Measurements from ENCODE around the gene ENTPD1.
"Not testable (repeated sequence)": the region's sequence is repeated elsewhere in the genome, so short reads cannot be mapped to it uniquely, and the experiment has no call there.

Gene ENTPD1

GRCh38 chr10:95880704-95881103 is 124.7 kb downstream of the ENTPD1 start:
- H3K36me3 Mint-ChIP-seq: peaks cover 10% of the 10 kb centered on the region
- H3K9me3 Mint-ChIP-seq: no peaks in the 10 kb centered on the region
- H3K27me3 Mint-ChIP-seq: no peaks in the 10 kb centered on the region
- no peak overlapping the region for H3K27ac Mint-ChIP-seq
- H3K4me1 Mint-ChIP-seq: no peaks in the 10 kb centered on the region
- no peak overlapping the region for H3K4me3 Mint-ChIP-seq

- Mint-ChIP-seq H3K9me3 (no peaks in the 10 kb centered on the region), H3K36me3 (peaks cover 8% of the 10 kb centered on the region), H3K27me3 (no peaks in the 10 kb centered on the region), H3K27ac (no peak overlapping the region), H3K4me3 (no peak overlapping the region), H3K4me1 (no peaks in the 10 kb centered on the region)
These were observed 125.4 kb downstream of the ENTPD1 start for GRCh38 chr10:95881316-95881715.

GRCh38 chr10:95889830-95890229 is 133.9 kb downstream of the ENTPD1 start:
- no peak overlapping the region for H3K4me3 Mint-ChIP-seq
- H3K4me1 Mint-ChIP-seq: no peaks in the 10 kb centered on the region
- H3K27me3 Mint-ChIP-seq: no peaks in the 10 kb centered on the region
- H3K9me3 Mint-ChIP-seq: no peaks in the 10 kb centered on the region
- H3K27ac Mint-ChIP-seq: no peak overlapping the region
- H3K36me3 Mint-ChIP-seq: peaks cover 27% of the 10 kb centered on the region

GRCh38 chr10:95896071-95896850 is 140.3 kb downstream of the ENTPD1 start:
- Mint-ChIP-seq H3K4me3 (no peak overlapping the region), H3K27ac (no peak overlapping the region), H3K9me3 (no peaks in the 10 kb centered on the region), H3K36me3 (peaks cover 43% of the 10 kb centered on the region), H3K4me1 (no peaks in the 10 kb centered on the region), H3K27me3 (no peaks in the 10 kb centered on the region)

- H3K36me3 Mint-ChIP-seq, H3K9me3 Mint-ChIP-seq, H3K27me3 Mint-ChIP-seq: not testable (repeated sequence)
- Mint-ChIP-seq H3K27ac (peak overlapping the region; percentile 69), H3K4me3 (peak overlapping the region; percentile 55), H3K4me1 (peaks cover 20% of the 10 kb centered on the region)
These were observed 150.1 kb downstream of the ENTPD1 start for GRCh38 chr10:95905897-95906580.

GRCh38 chr10:95906677-95907455 is 150.9 kb downstream of the ENTPD1 start:
- Mint-ChIP-seq H3K4me1 (peaks cover 20% of the 10 kb centered on the region), H3K27me3 (no peaks in the 10 kb centered on the region), H3K36me3 (peaks cover 10% of the 10 kb centered on the region), H3K4me3 (peak overlapping the region; percentile 95), H3K27ac (peak overlapping the region; percentile 67), H3K9me3 (no peaks in the 10 kb centered on the region)

- Mint-ChIP-seq H3K4me1 (peaks cover 20% of the 10 kb centered on the region), H3K27ac (peak within 1 kb of the TSS; percentile 96), H3K9me3 (no peaks in the 10 kb centered on the region), H3K4me3 (peak within 1 kb of the TSS; percentile 95), H3K36me3 (peaks cover 8% of the 10 kb centered on the region), H3K27me3 (no peaks in the 10 kb centered on the region)
These were observed 151.7 kb downstream of the ENTPD1 start, which contains the start of gene CC2D2B for GRCh38 chr10:95907456-95908253. CC2D2B (plus strand) TSS chr10:95907975; CDS start chr10:95911324, 3,349 bp downstream.

GRCh38 chr10:95908450-95908849 is 152.5 kb downstream of the ENTPD1 start:
- no peak overlapping the region for H3K27ac Mint-ChIP-seq
- peaks cover 20% of the 10 kb centered on the region for H3K4me1 Mint-ChIP-seq
- H3K9me3 Mint-ChIP-seq: no peaks in the 10 kb centered on the region
- no peaks in the 10 kb centered on the region for H3K27me3 Mint-ChIP-seq
- peaks cover 2% of the 10 kb centered on the region for H3K36me3 Mint-ChIP-seq
- peak overlapping the region; percentile 95 for H3K4me3 Mint-ChIP-seq

GRCh38 chr10:95909561-95909960 is 153.6 kb downstream of the ENTPD1 start:
- Mint-ChIP-seq H3K36me3 (peaks cover 2% of the 10 kb centered on the region), H3K27me3 (peaks cover under 1% of the 10 kb centered on the region), H3K9me3 (no peaks in the 10 kb centered on the region), H3K4me3 (no peak overlapping the region), H3K4me1 (peaks cover 20% of the 10 kb centered on the region), H3K27ac (no peak overlapping the region)

GRCh38 chr10:95916039-95916438 is 160.1 kb downstream of the ENTPD1 start:
- not testable (repeated sequence) for H3K4me1 Mint-ChIP-seq, H3K27ac Mint-ChIP-seq, H3K36me3 Mint-ChIP-seq, H3K9me3 Mint-ChIP-seq, H3K4me3 Mint-ChIP-seq
- peaks cover 14% of the 10 kb centered on the region for H3K27me3 Mint-ChIP-seq
